Liver (tissue), 9 donors: ENCODE data around the gene FOCAD. TPM values are rescaled to one million over a fixed set of nuclear protein-coding genes. Genes with fewer than 3 reads are reported as not detected.

Experiments used
- DNase-seq: peaks from one replicate; pipeline ENCODE4 v3.0.0-alpha.2; 2017; ENCODE audit warnings: low spot score
- H3K27ac ChIP-seq, 2 donors: one replicate each; pipeline ENCODE4 v1.7.0; 2013; ENCODE audit warnings: inconsistent platforms in 2 of 2, low read length in 2 of 2, control low read depth in 1 of 2, low read depth in 1 of 2, mild to moderate bottlenecking in 1 of 2
- H3K27me3 ChIP-seq, 4 donors: one replicate each; pipeline versions ENCODE4 v1.6.1 to v1.7.0; 2013; ENCODE audit warnings: low read length in 3 of 4, inconsistent platforms in 1 of 4, mild to moderate bottlenecking in 1 of 4, moderate library complexity in 1 of 4; ENCODE audit not compliant: control insufficient read depth in 4 of 4, insufficient read depth in 4 of 4
- H3K36me3 ChIP-seq, 4 donors: one replicate each; pipeline versions ENCODE4 v1.6.1 to v1.7.0; 2013; ENCODE audit warnings: low read length in 3 of 4, mild to moderate bottlenecking in 3 of 4, low read depth in 1 of 4, moderate library complexity in 1 of 4; ENCODE audit not compliant: control insufficient read depth in 4 of 4, insufficient read depth in 3 of 4
- H3K4me1 ChIP-seq, 4 donors: one replicate each; pipeline versions ENCODE4 v1.6.1 to v1.7.0; 2013; ENCODE audit warnings: low read length in 3 of 4, mild to moderate bottlenecking in 3 of 4, moderate library complexity in 1 of 4; ENCODE audit not compliant: control insufficient read depth in 4 of 4, insufficient read depth in 4 of 4
- H3K4me3 ChIP-seq, 3 donors: one replicate each; pipeline versions ENCODE4 v1.6.1 to v1.7.0; 2013; ENCODE audit warnings: low read length in 3 of 3, control low read depth in 1 of 3, low read depth in 1 of 3, mild to moderate bottlenecking in 1 of 3
- H3K9ac ChIP-seq, 2 donors: one replicate each; pipeline ENCODE4 v1.7.0; 2013; ENCODE audit warnings: low read length in 2 of 2, mild to moderate bottlenecking in 2 of 2, moderate library complexity in 2 of 2, control low read depth in 1 of 2, low read depth in 1 of 2
- H3K9me3 ChIP-seq, 4 donors: one replicate each; pipeline versions ENCODE4 v1.6.1 to v1.7.0; 2013; ENCODE audit warnings: low read length in 3 of 4; ENCODE audit not compliant: control insufficient read depth in 4 of 4
- EGR1 ChIP-seq, 2 donors: IDR thresholded peaks; 2 replicates each; pipeline ENCODE4 v1.6.1; 2016 to 2018; ENCODE audit warnings: antibody characterized with exemption in 2 of 2, low read depth in 2 of 2
- FOXA1 ChIP-seq: IDR thresholded peaks from 2 replicates; pipeline ENCODE4 v1.6.1; 2016; ENCODE audit warnings: antibody characterized with exemption
- FOXA2 ChIP-seq: IDR thresholded peaks from 2 replicates; pipeline ENCODE4 v1.6.1; 2016; ENCODE audit warnings: antibody characterized with exemption
- GABPA ChIP-seq, 2 donors: IDR thresholded peaks in 1 of 2; conservative IDR thresholded peaks in 1 of 2; 2 replicates each; pipeline ENCODE4 v1.6.1; 2016; ENCODE audit warnings: antibody characterized with exemption in 2 of 2, mild to moderate bottlenecking in 1 of 2, moderate library complexity in 1 of 2
- HNF4A ChIP-seq, 2 donors: conservative IDR thresholded peaks; 2 replicates each; pipeline ENCODE4 v1.6.1; 2016; ENCODE audit warnings: antibody characterized with exemption in 2 of 2, mild to moderate bottlenecking in 2 of 2
- HNF4G ChIP-seq: IDR thresholded peaks from 2 replicates; pipeline ENCODE4 v1.6.1; 2016; ENCODE audit warnings: antibody characterized with exemption
- JUND ChIP-seq, 2 donors: IDR thresholded peaks; 2 replicates each; pipeline ENCODE4 v1.6.1; 2016; ENCODE audit warnings: antibody characterized with exemption in 2 of 2
- NR2F2 ChIP-seq: IDR thresholded peaks from 2 replicates; pipeline ENCODE4 v1.6.1; 2016; ENCODE audit warnings: antibody characterized with exemption
- RAD21 ChIP-seq, 2 donors: IDR thresholded peaks; 2 replicates each; pipeline ENCODE4 v1.6.1; 2016; ENCODE audit warnings: antibody characterized with exemption in 2 of 2, mild to moderate bottlenecking in 2 of 2
- RXRA ChIP-seq, 2 donors: IDR thresholded peaks; 2 replicates each; pipeline ENCODE4 v1.6.1; 2017 to 2018; ENCODE audit warnings: antibody characterized with exemption in 2 of 2, mild to moderate bottlenecking in 1 of 2
- SP1 ChIP-seq: IDR thresholded peaks from 2 replicates; pipeline ENCODE4 v1.6.1; 2018; ENCODE audit warnings: antibody characterized with exemption, mild to moderate bottlenecking
- TAF1 ChIP-seq: conservative IDR thresholded peaks from 2 replicates; pipeline ENCODE4 v1.6.1; 2016; ENCODE audit warnings: antibody characterized with exemption, mild to moderate bottlenecking
- YY1 ChIP-seq: IDR thresholded peaks from 2 replicates; pipeline ENCODE4 v1.6.1; 2016; ENCODE audit warnings: antibody characterized with exemption, mild to moderate bottlenecking
- WGBS: extraction: QIAGEN DNeasy Blood & Tissue Kit; methylation state at CpG from one replicate; pipeline ENCODE4 v1.1.7; 2013; 5-methylcytosine and 5-hydroxymethylcytosine counted together
- polyA plus RNA-seq, 2 donors: library from polyadenylated mRNA; stranded (reverse) in 1 of 2; unstranded in 1 of 2; fragments of 200-250 nt in 1 of 2; fragments of >200 nt in 1 of 2; fragmentation: Nextera tagmentation in 1 of 2; extraction: Ambion mirVana in 1 of 2; gene quantifications; one replicate each; pipeline versions ENCODE4 v1.2.1 to v1.2.3, GENCODE V29; 2013 to 2015
- total RNA-seq, 2 donors: library from RNA; depleted of rRNA; stranded (reverse); fragments of >200 nt; gene quantifications; one replicate each; pipeline ENCODE4 v1.2.3, GENCODE V29; 2014
- TF ChIP-seq, protein P1 (sequence below): IDR thresholded peaks from 2 replicates; pipeline ENCODE4 v1.6.1; 2016; ENCODE audit warnings: antibody characterized with exemption
- TF ChIP-seq, protein P2 (sequence below): IDR thresholded peaks from 2 replicates; pipeline ENCODE4 v1.6.1; 2016; ENCODE audit warnings: antibody characterized with exemption, mild to moderate bottlenecking
- TF ChIP-seq, protein P3 (sequence below): IDR thresholded peaks from 2 replicates; pipeline ENCODE4 v1.6.1; 2016; ENCODE audit warnings: antibody characterized with exemption
- TF ChIP-seq, protein P4 (sequence below): fragments of 150-350 bp; IDR thresholded peaks from 2 replicates; pipeline ENCODE4 v1.5.1; 2017; ENCODE audit warnings: improper control_type of control experiment, low read depth, low read length; ENCODE audit not compliant: missing input control
- donor health status: healthy.
- donor health status: healthy.
- donor health status: healthy.
- donor health status: healthy.
- donor health status: healthy.

The FOCAD gene
- total and polyA plus RNA-seq, 4 donors: 3.2 to 21.0 (median 10.3) TPM

DNA sequence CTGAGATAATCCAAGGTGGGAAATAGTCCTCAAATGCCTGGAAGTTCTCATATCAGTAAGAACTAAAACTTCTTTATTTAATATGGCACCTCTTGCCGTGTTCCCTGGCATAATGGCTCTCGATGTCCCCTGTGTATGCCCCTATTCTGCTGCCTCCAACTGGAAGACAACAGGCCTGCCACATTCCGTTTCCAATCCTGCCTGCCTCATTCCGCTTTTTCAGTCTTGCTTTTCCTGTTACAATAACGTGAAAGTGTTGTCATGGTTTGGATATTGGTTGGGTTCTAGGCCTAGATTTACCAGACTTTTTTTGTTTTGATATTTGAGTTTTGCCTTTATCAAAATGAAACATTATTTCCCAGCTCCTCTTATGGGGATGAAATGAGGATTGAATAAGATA, 98.2 kb downstream of the FOCAD start:
- no peak for DNase-seq
- Histone ChIP-seq H3K27me3 (no peaks in the 10 kb centered on the region), H3K4me3 (no peak overlapping the region), H3K36me3 (peaks cover 0 to 3% (median 0%) of the 10 kb centered on the region in 4 donors), H3K27ac (no peak overlapping the region), H3K4me1 (no peaks in the 10 kb centered on the region), H3K9me3 (no peaks in the 10 kb centered on the region), H3K9ac (no peak overlapping the region)
- WGBS: 98% methylated on average over 5 of the region's 5 CpGs
- TF ChIP-seq, protein P1, sequence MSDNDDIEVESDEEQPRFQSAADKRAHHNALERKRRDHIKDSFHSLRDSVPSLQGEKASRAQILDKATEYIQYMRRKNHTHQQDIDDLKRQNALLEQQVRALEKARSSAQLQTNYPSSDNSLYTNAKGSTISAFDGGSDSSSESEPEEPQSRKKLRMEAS: no peak
- TF ChIP-seq TAF1 (no peak), SP1 (no peak), HNF4G (no peak), RXRA (IDR thresholded peaks at IDR 0.05) (no peak), GABPA (IDR thresholded peaks at IDR 0.05 in 1 of 2, conservative IDR thresholded peaks at IDR 0.05 in 1 of 2) (no peak), EGR1 (IDR thresholded peaks at IDR 0.05; ENCODE audit: low read depth in 2 of 2) (no peak), FOXA1 (no peak)
- TF ChIP-seq, protein P2, sequence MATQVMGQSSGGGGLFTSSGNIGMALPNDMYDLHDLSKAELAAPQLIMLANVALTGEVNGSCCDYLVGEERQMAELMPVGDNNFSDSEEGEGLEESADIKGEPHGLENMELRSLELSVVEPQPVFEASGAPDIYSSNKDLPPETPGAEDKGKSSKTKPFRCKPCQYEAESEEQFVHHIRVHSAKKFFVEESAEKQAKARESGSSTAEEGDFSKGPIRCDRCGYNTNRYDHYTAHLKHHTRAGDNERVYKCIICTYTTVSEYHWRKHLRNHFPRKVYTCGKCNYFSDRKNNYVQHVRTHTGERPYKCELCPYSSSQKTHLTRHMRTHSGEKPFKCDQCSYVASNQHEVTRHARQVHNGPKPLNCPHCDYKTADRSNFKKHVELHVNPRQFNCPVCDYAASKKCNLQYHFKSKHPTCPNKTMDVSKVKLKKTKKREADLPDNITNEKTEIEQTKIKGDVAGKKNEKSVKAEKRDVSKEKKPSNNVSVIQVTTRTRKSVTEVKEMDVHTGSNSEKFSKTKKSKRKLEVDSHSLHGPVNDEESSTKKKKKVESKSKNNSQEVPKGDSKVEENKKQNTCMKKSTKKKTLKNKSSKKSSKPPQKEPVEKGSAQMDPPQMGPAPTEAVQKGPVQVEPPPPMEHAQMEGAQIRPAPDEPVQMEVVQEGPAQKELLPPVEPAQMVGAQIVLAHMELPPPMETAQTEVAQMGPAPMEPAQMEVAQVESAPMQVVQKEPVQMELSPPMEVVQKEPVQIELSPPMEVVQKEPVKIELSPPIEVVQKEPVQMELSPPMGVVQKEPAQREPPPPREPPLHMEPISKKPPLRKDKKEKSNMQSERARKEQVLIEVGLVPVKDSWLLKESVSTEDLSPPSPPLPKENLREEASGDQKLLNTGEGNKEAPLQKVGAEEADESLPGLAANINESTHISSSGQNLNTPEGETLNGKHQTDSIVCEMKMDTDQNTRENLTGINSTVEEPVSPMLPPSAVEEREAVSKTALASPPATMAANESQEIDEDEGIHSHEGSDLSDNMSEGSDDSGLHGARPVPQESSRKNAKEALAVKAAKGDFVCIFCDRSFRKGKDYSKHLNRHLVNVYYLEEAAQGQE: no peak

DNA sequence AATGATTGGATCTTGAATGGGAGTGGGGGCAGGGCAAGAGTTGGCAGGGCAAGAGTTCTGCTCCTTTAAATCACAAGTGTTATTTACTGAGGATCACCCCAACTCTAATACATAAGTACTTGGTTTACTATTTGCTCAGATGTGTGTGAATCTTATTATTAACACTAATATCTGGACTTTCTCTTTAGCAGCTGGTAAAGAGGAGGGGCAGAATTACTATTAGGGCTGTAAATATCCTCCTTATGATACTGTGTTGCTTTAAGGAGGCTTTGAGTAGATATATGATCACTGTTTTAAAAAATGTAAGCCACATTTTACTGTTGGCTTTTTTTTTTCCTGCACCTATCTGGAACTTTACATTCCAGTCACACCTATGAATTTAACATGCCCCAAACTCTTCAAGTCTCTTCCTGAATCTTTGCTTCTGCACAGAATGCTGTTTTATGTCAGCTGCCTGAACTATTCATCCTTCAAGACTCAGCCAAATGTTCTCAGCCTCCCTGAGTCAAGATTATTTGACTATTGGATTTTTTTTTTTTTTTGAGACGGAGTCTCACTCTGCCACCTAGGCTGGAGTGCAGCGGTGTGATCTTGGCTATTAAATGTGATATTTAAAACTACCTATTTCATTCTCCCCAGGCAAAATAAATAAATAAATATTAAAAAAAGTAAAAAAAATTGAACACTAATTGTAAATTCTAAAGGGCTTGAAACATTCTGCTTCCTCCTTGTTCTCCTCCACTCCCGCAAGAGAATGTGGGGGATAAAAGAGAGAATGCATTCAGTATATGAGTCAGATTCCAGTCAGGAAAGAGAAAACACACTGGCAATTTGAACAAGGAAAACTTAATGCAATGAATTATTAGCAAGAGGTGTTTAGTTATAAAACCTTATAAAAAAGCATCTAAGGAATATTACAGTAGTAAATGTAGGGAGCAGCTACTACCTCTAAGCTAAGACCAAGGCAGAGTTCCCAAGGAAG, 99.3 kb downstream of the FOCAD start:
- no peak overlapping the region for H3K4me3 ChIP-seq
- no peak overlapping the region for H3K27ac ChIP-seq
- no peaks in the 10 kb centered on the region for H3K4me1 ChIP-seq
- H3K36me3 ChIP-seq: peaks cover 0 to 3% (median 0%) of the 10 kb centered on the region in 4 donors
- no peak overlapping the region for H3K9ac ChIP-seq
- TF ChIP-seq TAF1 (no peak), YY1 (no peak), EGR1 (IDR thresholded peaks at IDR 0.05; ENCODE audit: low read depth in 2 of 2) (no peak), RXRA (IDR thresholded peaks at IDR 0.05) (no peak), HNF4G (no peak), FOXA1 (no peak), JUND (IDR thresholded peaks at IDR 0.05) (no peak), RAD21 (IDR thresholded peaks at IDR 0.05) (no peak), FOXA2 (no peak), HNF4A (conservative IDR thresholded peaks at IDR 0.05) (no peak), SP1 (no peak), NR2F2 (no peak), GABPA (IDR thresholded peaks at IDR 0.05 in 1 of 2, conservative IDR thresholded peaks at IDR 0.05 in 1 of 2) (no peak)
- TF ChIP-seq, protein P3, sequence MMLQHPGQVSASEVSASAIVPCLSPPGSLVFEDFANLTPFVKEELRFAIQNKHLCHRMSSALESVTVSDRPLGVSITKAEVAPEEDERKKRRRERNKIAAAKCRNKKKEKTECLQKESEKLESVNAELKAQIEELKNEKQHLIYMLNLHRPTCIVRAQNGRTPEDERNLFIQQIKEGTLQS: no peak
- TF ChIP-seq, protein P2: no peak
- TF ChIP-seq, protein P4, sequence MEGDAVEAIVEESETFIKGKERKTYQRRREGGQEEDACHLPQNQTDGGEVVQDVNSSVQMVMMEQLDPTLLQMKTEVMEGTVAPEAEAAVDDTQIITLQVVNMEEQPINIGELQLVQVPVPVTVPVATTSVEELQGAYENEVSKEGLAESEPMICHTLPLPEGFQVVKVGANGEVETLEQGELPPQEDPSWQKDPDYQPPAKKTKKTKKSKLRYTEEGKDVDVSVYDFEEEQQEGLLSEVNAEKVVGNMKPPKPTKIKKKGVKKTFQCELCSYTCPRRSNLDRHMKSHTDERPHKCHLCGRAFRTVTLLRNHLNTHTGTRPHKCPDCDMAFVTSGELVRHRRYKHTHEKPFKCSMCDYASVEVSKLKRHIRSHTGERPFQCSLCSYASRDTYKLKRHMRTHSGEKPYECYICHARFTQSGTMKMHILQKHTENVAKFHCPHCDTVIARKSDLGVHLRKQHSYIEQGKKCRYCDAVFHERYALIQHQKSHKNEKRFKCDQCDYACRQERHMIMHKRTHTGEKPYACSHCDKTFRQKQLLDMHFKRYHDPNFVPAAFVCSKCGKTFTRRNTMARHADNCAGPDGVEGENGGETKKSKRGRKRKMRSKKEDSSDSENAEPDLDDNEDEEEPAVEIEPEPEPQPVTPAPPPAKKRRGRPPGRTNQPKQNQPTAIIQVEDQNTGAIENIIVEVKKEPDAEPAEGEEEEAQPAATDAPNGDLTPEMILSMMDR: no peak
- TF ChIP-seq, protein P1: no peak
- no peaks in the 10 kb centered on the region for H3K27me3 ChIP-seq
- no peak for DNase-seq
- WGBS: 98% methylated on average over 3 of the region's 3 CpGs
- H3K9me3 ChIP-seq: no peaks in the 10 kb centered on the region
